Measurements from ENCODE around the gene TLE6.

- no peak for TF ChIP-seq CEBPB (IDR thresholded peaks at IDR 0.05; ENCODE audit: low read depth, low read length)
- TF ChIP-seq CTCF (conservative IDR thresholded peaks at IDR 0.05; ENCODE audit: low read depth, low read length) = no peak
- TF ChIP-seq, protein P1, sequence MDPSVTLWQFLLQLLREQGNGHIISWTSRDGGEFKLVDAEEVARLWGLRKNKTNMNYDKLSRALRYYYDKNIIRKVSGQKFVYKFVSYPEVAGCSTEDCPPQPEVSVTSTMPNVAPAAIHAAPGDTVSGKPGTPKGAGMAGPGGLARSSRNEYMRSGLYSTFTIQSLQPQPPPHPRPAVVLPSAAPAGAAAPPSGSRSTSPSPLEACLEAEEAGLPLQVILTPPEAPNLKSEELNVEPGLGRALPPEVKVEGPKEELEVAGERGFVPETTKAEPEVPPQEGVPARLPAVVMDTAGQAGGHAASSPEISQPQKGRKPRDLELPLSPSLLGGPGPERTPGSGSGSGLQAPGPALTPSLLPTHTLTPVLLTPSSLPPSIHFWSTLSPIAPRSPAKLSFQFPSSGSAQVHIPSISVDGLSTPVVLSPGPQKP (IDR thresholded peaks at IDR 0.05; ENCODE audit: borderline replicate concordance, low read depth, low read length) = no peak
- no peak for TF ChIP-seq POLR2A (IDR thresholded peaks at IDR 0.05; ENCODE audit: low read depth, low read length)
- no peak for TF ChIP-seq RFX5 (IDR thresholded peaks at IDR 0.05; ENCODE audit: low read depth, low read length)
- no peak for TF ChIP-seq RAD21 (IDR thresholded peaks at IDR 0.05; ENCODE audit: low read length)
- TF ChIP-seq FOS (IDR thresholded peaks at IDR 0.05; ENCODE audit: low read depth, low read length) = no peak
These were observed 51.1 kb downstream of the TLE6 start for GRCh38 chr19:3028305-3029064.
